ENCODE results near the gene UNC119B. TPM values are rescaled to one million over a fixed set of nuclear protein-coding genes. Genes with fewer than 3 reads are reported as not detected.

Gene UNC119B
- total RNA-seq, 1 donor from 2014 or later = 24.3 TPM

GRCh38 chr12:120697344-120697743, 12.9 kb upstream of the UNC119B start:
- FAIRE-seq = no peak

GRCh38 chr12:120698665-120699064, 11.6 kb upstream of the UNC119B start:
- Mint-ChIP-seq H3K4me1 (ENCODE audit: low read depth, unreplicated experiment) (no peaks in the 10 kb centered on the region), H3K27ac (ENCODE audit: unreplicated experiment) (peak overlapping the region; percentile 58), H3K36me3 (ENCODE audit: low read depth, unreplicated experiment) (peaks cover 54% of the 10 kb centered on the region), H3K4me3 (ENCODE audit: unreplicated experiment) (no peak overlapping the region), H3K9me3 (ENCODE audit: unreplicated experiment) (no peaks in the 10 kb centered on the region), H3K27me3 (ENCODE audit: low read depth, unreplicated experiment) (no peaks in the 10 kb centered on the region)
- H3K4me2 ChIP-seq (ENCODE audit: low read length) = no peak overlapping the region
- no peaks in the 10 kb centered on the region for H3K4me1 ChIP-seq (ENCODE audit: insufficient read depth, low read length)
- H3K79me2 ChIP-seq (ENCODE audit: insufficient read depth, low read length) = peaks cover 15% of the 10 kb centered on the region
- TF ChIP-seq EZH2 (IDR thresholded peaks at IDR 0.05; ENCODE audit: insufficient read depth, low read length) = no peak
- no peak overlapping the region for H3K9ac ChIP-seq (ENCODE audit: low read length)
- H3K27ac ChIP-seq (ENCODE audit: low read depth, low read length) = no peak overlapping the region
- H3K4me3 ChIP-seq (ENCODE audit: insufficient read depth, low read depth, low read length) = no peak overlapping the region
- FAIRE-seq = no peak
- no peak for DNase-seq (ENCODE audit: low read depth)
- H3K27me3 ChIP-seq (ENCODE audit: insufficient read depth, low read length) = no peaks in the 10 kb centered on the region
- no peaks in the 10 kb centered on the region for H3K9me3 ChIP-seq (ENCODE audit: insufficient read depth, low read depth, low read length)
- peaks cover 50% of the 10 kb centered on the region for H3K36me3 ChIP-seq (ENCODE audit: insufficient read depth, low read length)
- no peak overlapping the region for H2AFZ ChIP-seq (ENCODE audit: low read depth, low read length)
- H4K20me1 ChIP-seq (ENCODE audit: insufficient read depth, low read length) = peaks cover 73% of the 10 kb centered on the region

More at GRCh38 chr12:120697344-120697743, 12.9 kb upstream of the UNC119B start:
- H3K4me3 Mint-ChIP-seq (ENCODE audit: unreplicated experiment) = no peak overlapping the region
- peaks cover 50% of the 10 kb centered on the region for H3K36me3 Mint-ChIP-seq (ENCODE audit: low read depth, unreplicated experiment)
- Histone ChIP-seq H3K4me3 (ENCODE audit: insufficient read depth, low read depth, low read length) (no peak overlapping the region), H4K20me1 (ENCODE audit: insufficient read depth, low read length) (peaks cover 83% of the 10 kb centered on the region), H3K4me2 (ENCODE audit: low read length) (no peak overlapping the region), H2AFZ (ENCODE audit: low read depth, low read length) (no peak overlapping the region), H3K9ac (ENCODE audit: low read length) (no peak overlapping the region), H3K4me1 (ENCODE audit: insufficient read depth, low read length) (no peaks in the 10 kb centered on the region), H3K79me2 (ENCODE audit: insufficient read depth, low read length) (peaks cover 28% of the 10 kb centered on the region), H3K36me3 (ENCODE audit: insufficient read depth, low read length) (peaks cover 52% of the 10 kb centered on the region), H3K27me3 (ENCODE audit: insufficient read depth, low read length) (no peaks in the 10 kb centered on the region), H3K9me3 (ENCODE audit: insufficient read depth, low read depth, low read length) (no peaks in the 10 kb centered on the region), H3K27ac (ENCODE audit: low read depth, low read length) (no peak overlapping the region)
- no peak overlapping the region for H3K27ac Mint-ChIP-seq (ENCODE audit: unreplicated experiment)
- TF ChIP-seq EZH2 (IDR thresholded peaks at IDR 0.05; ENCODE audit: insufficient read depth, low read length) = no peak
- TF ChIP-seq CTCF (IDR thresholded peaks at IDR 0.05; ENCODE audit: insufficient read depth, low read depth, low read length) = no peak
- no peaks in the 10 kb centered on the region for H3K9me3 Mint-ChIP-seq (ENCODE audit: unreplicated experiment)
- DNase-seq (ENCODE audit: low read depth) = no peak
- H3K4me1 Mint-ChIP-seq (ENCODE audit: low read depth, unreplicated experiment) = peaks cover 9% of the 10 kb centered on the region
- H3K27me3 Mint-ChIP-seq (ENCODE audit: low read depth, unreplicated experiment) = no peaks in the 10 kb centered on the region

- no peak overlapping the region for H3K27ac Mint-ChIP-seq (ENCODE audit: unreplicated experiment)
- H4K20me1 ChIP-seq (ENCODE audit: insufficient read depth, low read length) = peaks cover 66% of the 10 kb centered on the region
- no peaks in the 10 kb centered on the region for H3K27me3 Mint-ChIP-seq (ENCODE audit: low read depth, unreplicated experiment)
- no peak overlapping the region for H2AFZ ChIP-seq (ENCODE audit: low read depth, low read length)
- no peak overlapping the region for H3K4me2 ChIP-seq (ENCODE audit: low read length)
- no peak overlapping the region for H3K4me3 ChIP-seq (ENCODE audit: insufficient read depth, low read depth, low read length)
- H3K9ac ChIP-seq (ENCODE audit: low read length) = no peak overlapping the region
- no peak for DNase-seq (ENCODE audit: low read depth)
- no peaks in the 10 kb centered on the region for H3K9me3 ChIP-seq (ENCODE audit: insufficient read depth, low read depth, low read length)
- H3K79me2 ChIP-seq (ENCODE audit: insufficient read depth, low read length) = peaks cover 6% of the 10 kb centered on the region
- H3K4me1 Mint-ChIP-seq (ENCODE audit: low read depth, unreplicated experiment) = no peaks in the 10 kb centered on the region
- no peak for TF ChIP-seq EZH2 (IDR thresholded peaks at IDR 0.05; ENCODE audit: insufficient read depth, low read length)
- no peak for TF ChIP-seq CTCF (IDR thresholded peaks at IDR 0.05; ENCODE audit: insufficient read depth, low read depth, low read length)
- H3K27ac ChIP-seq (ENCODE audit: low read depth, low read length) = no peak overlapping the region
- no peak for FAIRE-seq
- H3K36me3 Mint-ChIP-seq (ENCODE audit: low read depth, unreplicated experiment) = peaks cover 52% of the 10 kb centered on the region
- H3K4me1 ChIP-seq (ENCODE audit: insufficient read depth, low read length) = no peaks in the 10 kb centered on the region
- H3K4me3 Mint-ChIP-seq (ENCODE audit: unreplicated experiment) = no peak overlapping the region
- H3K9me3 Mint-ChIP-seq (ENCODE audit: unreplicated experiment) = no peaks in the 10 kb centered on the region
- H3K36me3 ChIP-seq (ENCODE audit: insufficient read depth, low read length) = peaks cover 46% of the 10 kb centered on the region
- no peaks in the 10 kb centered on the region for H3K27me3 ChIP-seq (ENCODE audit: insufficient read depth, low read length)
These were observed 10.7 kb upstream of the UNC119B start for GRCh38 chr12:120699553-120699952.
